Upper lobe of left lung (tissue), 4 donors: ENCODE measurements around the gene FUT8.

Experiments used
- POLR2A ChIP-seq, 4 donors: fragments of 450-650 bp; IDR thresholded peaks; one replicate each; pipeline ENCODE4 v1.5.1; 2016 to 2017; ENCODE audit warnings: antibody characterized with exemption in 4 of 4, mild to moderate bottlenecking in 2 of 4
- TF ChIP-seq, protein P1 (sequence below), 6 experiments: fragments of 450-650 bp in 4 of 6; fragments of 200-600 bp in 2 of 6; sonication (generic) in 2 of 6; IDR thresholded peaks; one replicate each; pipeline ENCODE4 v1.5.1; 2016 to 2019; ENCODE audit warnings: antibody characterized with exemption in 6 of 6

DNA sequence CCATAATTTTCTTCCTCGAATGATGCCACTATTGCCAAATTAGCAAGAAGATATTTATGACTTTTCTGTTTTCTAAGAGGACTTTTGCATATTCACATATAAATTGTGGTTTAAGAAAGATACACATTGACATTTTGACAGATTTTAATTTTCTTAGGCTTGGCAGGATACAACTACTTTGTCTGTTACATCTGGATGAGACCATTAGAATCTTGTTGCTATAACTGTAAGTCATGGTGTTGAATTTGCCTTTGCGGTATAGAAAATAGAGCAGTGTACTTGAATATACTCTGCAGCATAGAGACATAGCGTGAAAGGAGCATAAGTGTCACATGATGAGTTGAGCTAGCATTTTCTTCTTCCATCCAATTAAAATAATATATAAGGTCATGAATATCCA, 169.3 kb downstream of the FUT8 start:
- TF ChIP-seq, protein P1, sequence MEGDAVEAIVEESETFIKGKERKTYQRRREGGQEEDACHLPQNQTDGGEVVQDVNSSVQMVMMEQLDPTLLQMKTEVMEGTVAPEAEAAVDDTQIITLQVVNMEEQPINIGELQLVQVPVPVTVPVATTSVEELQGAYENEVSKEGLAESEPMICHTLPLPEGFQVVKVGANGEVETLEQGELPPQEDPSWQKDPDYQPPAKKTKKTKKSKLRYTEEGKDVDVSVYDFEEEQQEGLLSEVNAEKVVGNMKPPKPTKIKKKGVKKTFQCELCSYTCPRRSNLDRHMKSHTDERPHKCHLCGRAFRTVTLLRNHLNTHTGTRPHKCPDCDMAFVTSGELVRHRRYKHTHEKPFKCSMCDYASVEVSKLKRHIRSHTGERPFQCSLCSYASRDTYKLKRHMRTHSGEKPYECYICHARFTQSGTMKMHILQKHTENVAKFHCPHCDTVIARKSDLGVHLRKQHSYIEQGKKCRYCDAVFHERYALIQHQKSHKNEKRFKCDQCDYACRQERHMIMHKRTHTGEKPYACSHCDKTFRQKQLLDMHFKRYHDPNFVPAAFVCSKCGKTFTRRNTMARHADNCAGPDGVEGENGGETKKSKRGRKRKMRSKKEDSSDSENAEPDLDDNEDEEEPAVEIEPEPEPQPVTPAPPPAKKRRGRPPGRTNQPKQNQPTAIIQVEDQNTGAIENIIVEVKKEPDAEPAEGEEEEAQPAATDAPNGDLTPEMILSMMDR (IDR thresholded peaks at IDR 0.05): no peak
- TF ChIP-seq POLR2A (IDR thresholded peaks at IDR 0.05): no peak
